HUES6 (cell line): ENCODE results near the gene SDC3.

Experiments used
- H3K27ac ChIP-seq: 2 replicates; pipeline ENCODE4 v1.7.0; 2013; ENCODE audit warnings: low read depth, mild to moderate bottlenecking, low read length, inconsistent platforms
- H3K27me3 ChIP-seq: 2 replicates; pipeline ENCODE4 v1.6.1; 2013; ENCODE audit warnings: low read length; ENCODE audit not compliant: control insufficient read depth, insufficient read depth
- H3K36me3 ChIP-seq: 2 replicates; pipeline ENCODE4 v1.6.1; 2013; ENCODE audit warnings: low read length; ENCODE audit not compliant: control insufficient read depth, insufficient read depth
- H3K4me1 ChIP-seq: 2 replicates; pipeline ENCODE4 v1.6.1; 2013; ENCODE audit warnings: low read length; ENCODE audit not compliant: control insufficient read depth, insufficient read depth
- H3K4me3 ChIP-seq: 2 replicates; pipeline ENCODE4 v1.5.1; 2013; ENCODE audit warnings: low read depth, low read length
- H3K9ac ChIP-seq: one replicate; pipeline ENCODE4 v1.6.1; 2013; ENCODE audit warnings: mild to moderate bottlenecking, low read length
- H3K9me3 ChIP-seq: 2 replicates; pipeline ENCODE4 v1.6.1; 2013; ENCODE audit warnings: low read depth, low read length; ENCODE audit not compliant: control insufficient read depth, insufficient read depth

The SDC3 gene

DNA sequence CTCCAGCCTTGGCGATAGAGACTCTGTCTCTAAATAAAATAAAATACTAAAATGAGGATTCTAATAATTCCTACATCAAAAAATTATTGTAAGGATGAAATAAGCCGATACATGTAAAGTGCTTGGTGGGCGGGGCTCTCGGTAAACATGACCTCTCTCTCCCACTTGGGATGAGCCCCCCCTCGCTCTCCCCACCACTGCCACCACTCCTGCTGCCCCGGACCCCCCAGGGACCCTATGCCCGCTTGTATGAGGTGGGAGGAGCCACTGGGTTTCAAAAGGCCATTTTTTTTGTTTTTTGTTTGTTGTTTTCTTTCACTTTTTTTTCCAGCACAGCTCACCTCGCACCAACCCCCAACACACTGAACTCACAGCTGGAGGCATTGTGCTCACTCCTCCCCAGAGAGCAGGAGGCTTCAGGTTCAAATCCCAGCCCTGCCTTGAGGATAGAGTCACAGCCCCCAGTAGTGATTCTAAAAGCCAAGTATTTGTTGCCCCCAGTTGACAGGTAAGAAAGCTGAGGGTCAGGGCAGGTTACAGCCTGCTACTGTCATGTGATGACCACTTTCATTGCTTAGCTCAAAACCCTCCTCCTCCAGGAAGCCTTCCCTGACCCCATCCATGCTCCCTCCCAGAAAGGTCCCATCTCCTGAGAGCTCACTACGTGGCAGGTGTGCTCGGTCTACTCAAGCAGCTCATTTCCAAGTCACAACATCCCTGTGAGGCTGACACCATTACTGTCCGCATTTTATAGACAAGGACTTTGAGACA lies 4.2 kb downstream of the SDC3 start:
- Histone ChIP-seq H3K9ac (no peak overlapping the region), H3K9me3 (no peaks in the 10 kb centered on the region), H3K27ac (no peak overlapping the region), H3K4me3 (no peak overlapping the region), H3K27me3 (peaks cover 18% of the 10 kb centered on the region), H3K4me1 (peaks cover 55% of the 10 kb centered on the region), H3K36me3 (no peaks in the 10 kb centered on the region)

- H3K36me3 ChIP-seq = no peaks in the 10 kb centered on the region
- H3K4me1 ChIP-seq = peaks cover 49% of the 10 kb centered on the region
- no peak overlapping the region for H3K9ac ChIP-seq
- H3K9me3 ChIP-seq = no peaks in the 10 kb centered on the region
- no peak overlapping the region for H3K4me3 ChIP-seq
- H3K27ac ChIP-seq = no peak overlapping the region
- peaks cover 12% of the 10 kb centered on the region for H3K27me3 ChIP-seq
These were observed 5.1 kb downstream of the SDC3 start for GRCh38 chr1:30903343-30904034.

DNA sequence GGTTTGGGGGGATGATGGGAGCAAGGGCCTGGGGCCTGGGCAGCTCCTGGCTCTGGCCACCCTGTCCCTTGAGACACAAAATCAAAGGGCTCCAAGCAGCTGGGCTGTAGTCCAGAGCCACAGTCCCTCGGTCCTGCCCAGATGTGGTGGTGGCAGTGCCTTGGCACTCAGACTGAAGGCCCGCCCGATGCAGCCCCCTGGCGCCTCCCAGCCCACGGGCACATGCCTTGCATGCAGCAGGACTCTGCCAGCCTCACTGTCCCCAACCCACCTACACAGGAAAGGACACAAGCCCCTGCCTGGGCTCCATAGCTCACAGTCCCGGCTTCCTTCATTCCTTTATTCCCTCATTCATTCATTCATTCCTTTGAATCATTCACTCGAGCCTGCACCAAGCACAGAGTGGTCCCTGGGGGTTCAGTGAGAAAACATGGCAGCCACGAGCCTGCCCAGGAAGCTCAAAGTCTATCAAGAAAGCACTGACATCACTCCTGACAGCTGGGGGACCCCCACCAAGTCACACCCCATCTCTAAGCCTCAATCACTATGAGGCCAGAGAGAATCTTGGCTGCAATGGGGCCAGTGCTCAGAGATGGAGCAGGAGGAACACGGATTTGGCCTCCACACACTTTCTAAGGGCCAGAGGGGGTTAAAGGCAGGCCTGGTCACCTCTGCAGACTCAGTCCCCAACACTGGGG lies 5.8 kb downstream of the SDC3 start:
- H3K9ac ChIP-seq = no peak overlapping the region
- H3K27me3 ChIP-seq = peaks cover 10% of the 10 kb centered on the region
- H3K4me1 ChIP-seq = peaks cover 48% of the 10 kb centered on the region
- H3K27ac ChIP-seq = no peak overlapping the region
- no peaks in the 10 kb centered on the region for H3K36me3 ChIP-seq
- H3K9me3 ChIP-seq = no peaks in the 10 kb centered on the region
- no peak overlapping the region for H3K4me3 ChIP-seq

DNA sequence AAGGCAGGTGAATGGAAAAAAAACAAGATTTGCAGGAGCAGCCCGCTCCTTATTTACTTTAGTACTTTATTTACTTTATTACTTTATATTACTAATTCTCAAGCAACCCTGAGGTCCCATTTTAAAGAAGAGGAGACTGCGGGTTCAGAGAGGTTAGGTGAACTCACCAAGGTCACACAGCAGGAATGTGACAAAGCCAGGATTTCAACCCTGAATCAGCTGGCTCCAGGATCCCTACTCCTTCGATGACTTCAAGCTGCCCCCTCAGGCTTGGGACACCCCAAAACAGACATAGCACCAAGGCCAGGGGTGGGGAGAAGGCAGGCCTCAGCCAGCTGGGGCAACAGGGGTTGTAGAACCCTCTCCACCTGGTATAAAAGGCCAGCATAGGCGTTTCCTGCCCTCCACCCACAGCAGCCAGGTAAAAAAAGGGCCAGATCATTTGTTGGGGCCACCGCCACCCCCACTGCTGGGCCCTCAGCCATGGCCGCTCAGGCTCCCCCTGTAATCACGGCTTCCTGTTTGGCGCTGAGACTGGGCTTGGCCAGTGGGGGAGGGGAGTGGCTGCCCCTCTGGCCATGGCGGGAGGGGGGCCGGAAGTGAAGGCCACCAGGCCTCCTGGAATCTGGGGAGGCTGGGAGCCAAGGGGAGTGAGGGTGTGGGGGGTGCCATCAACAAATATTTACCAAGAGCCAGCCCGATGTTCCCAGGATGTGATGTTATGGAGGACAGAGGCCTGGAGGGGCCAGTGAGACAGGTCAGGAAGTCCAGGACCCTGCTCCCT lies 6.6 kb downstream of the SDC3 start:
- H3K27ac ChIP-seq = no peak overlapping the region
- no peak overlapping the region for H3K9ac ChIP-seq

DNA sequence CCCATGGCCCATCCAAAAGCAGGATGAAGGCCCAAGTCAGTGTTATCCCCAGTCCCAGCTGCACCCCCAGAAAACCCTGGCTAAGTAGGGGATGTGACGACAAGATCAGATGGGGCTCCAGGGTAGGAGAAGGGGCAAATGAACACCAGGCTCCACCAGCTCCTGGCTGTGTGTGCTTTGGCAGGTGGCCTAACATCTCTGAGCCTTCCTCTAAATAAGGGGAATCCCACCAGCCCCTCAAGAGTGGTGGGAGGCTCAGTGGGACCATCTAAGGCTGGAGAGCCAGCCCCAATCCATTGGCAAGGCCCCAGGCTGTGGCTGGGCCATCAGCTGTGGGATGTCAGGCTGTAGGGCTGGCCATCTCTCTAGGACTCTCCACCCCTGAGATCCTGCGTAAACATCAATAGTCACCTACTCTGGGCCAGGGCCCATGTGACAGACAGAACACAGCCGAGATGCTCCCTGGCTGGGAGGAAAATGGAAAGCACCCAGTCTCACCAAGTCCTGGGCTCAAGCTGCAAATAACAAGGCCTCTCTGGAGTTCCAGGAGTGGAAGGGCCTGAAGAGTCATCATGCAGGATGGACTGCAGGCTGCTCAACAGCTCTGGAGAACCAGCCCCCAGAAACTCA lies 7.5 kb downstream of the SDC3 start:
- Histone ChIP-seq H3K4me1 (peaks cover 41% of the 10 kb centered on the region), H3K9me3 (no peaks in the 10 kb centered on the region), H3K27ac (no peak overlapping the region), H3K4me3 (no peak overlapping the region), H3K36me3 (no peaks in the 10 kb centered on the region), H3K27me3 (no peaks in the 10 kb centered on the region), H3K9ac (no peak overlapping the region)

More for the DNA sequence above, 6.6 kb downstream of the SDC3 start:
- peaks cover 40% of the 10 kb centered on the region for H3K4me1 ChIP-seq
- H3K9me3 ChIP-seq = no peaks in the 10 kb centered on the region
- H3K27me3 ChIP-seq = peaks cover 2% of the 10 kb centered on the region; the same call in 1 of the 2 replicates
- H3K4me3 ChIP-seq = no peak overlapping the region
- H3K36me3 ChIP-seq = no peaks in the 10 kb centered on the region

- Histone ChIP-seq H3K27me3 (no peaks in the 10 kb centered on the region), H3K36me3 (no peaks in the 10 kb centered on the region), H3K4me3 (no peak overlapping the region), H3K4me1 (peaks cover 42% of the 10 kb centered on the region), H3K9me3 (no peaks in the 10 kb centered on the region), H3K9ac (no peak overlapping the region), H3K27ac (no peak overlapping the region)
These were observed 8.1 kb downstream of the SDC3 start for GRCh38 chr1:30900486-30900885.

- Histone ChIP-seq H3K27me3 (no peaks in the 10 kb centered on the region), H3K4me1 (peaks cover 43% of the 10 kb centered on the region), H3K9ac (no peak overlapping the region), H3K36me3 (no peaks in the 10 kb centered on the region), H3K9me3 (no peaks in the 10 kb centered on the region), H3K27ac (no peak overlapping the region), H3K4me3 (no peak overlapping the region)
These were observed 8.8 kb downstream of the SDC3 start for GRCh38 chr1:30899577-30900389.

- H3K4me1 ChIP-seq = peaks cover 42% of the 10 kb centered on the region
- H3K9ac ChIP-seq = no peak overlapping the region
- no peaks in the 10 kb centered on the region for H3K9me3 ChIP-seq
- no peak overlapping the region for H3K27ac ChIP-seq
- no peaks in the 10 kb centered on the region for H3K27me3 ChIP-seq
- no peaks in the 10 kb centered on the region for H3K36me3 ChIP-seq
- H3K4me3 ChIP-seq = no peak overlapping the region
These were observed 10.3 kb downstream of the SDC3 start for GRCh38 chr1:30898031-30898815.

GRCh38 chr1:30896905-30897304 lies 11.7 kb downstream of the SDC3 start:
- peaks cover 29% of the 10 kb centered on the region for H3K4me1 ChIP-seq
- H3K27me3 ChIP-seq = no peaks in the 10 kb centered on the region
- no peaks in the 10 kb centered on the region for H3K36me3 ChIP-seq
- no peak overlapping the region for H3K9ac ChIP-seq
- H3K4me3 ChIP-seq = no peak overlapping the region
- H3K9me3 ChIP-seq = no peaks in the 10 kb centered on the region
- H3K27ac ChIP-seq = no peak overlapping the region
